ENCODE measurements around the gene LRRC7.

- TF ChIP-seq POLR2A (IDR thresholded peaks at IDR 0.05) (no peak), CTCF (IDR thresholded peaks at IDR 0.05) (no peak)
Measured at GRCh38 chr1:69595486-69595885, 27.8 kb downstream of the LRRC7 start.

All from esophagus squamous epithelium (tissue), 4 donors.